ENCODE data around the gene NGF. TPM values are rescaled to one million over a fixed set of nuclear protein-coding genes. Genes with fewer than 3 reads are reported as not detected.

The NGF gene
- not detected in 2 replicates for total RNA-seq

GRCh38 chr1:115337633-115338456, at the start of gene NGF:
TSS of gene NGF (minus strand) at chr1:115338249. CDS start at chr1:115286795, 51,454 bp downstream.

Other genes with a start within 250 kb of the NGF start
- 0.78 and 0.99 TPM in 2 replicates for gene TSPAN2, start 248.7 kb downstream of the NGF start, total RNA-seq